ENCODE measurements around the gene CNTNAP2. TPM values are rescaled to one million over a fixed set of nuclear protein-coding genes. Genes with fewer than 3 reads are reported as not detected.

The CNTNAP2 gene
- total and polyA plus RNA-seq, 2 of the 4 experiments (the other 2 are of a cell fraction) = not detected

DNA sequence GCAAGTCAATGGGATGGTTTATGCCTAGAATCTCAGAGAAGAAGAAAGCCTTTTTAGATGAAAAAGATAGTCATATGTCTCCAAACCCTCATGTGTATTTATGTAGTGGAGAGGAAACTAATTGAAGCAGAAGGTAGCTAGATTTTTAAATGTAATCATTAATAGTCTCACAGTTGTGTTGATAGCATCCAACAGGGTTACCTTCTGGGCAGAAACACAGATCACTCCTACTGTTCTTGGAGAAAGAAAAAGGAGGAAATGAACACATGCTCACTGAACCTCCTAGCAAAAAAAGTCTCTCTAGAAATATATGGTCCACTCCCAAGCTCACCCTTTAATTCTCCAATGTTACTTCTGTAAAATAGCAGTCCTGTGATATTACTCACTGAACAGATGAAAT, 1696.7 kb downstream of the CNTNAP2 start:
- in situ Hi-C loops (cut with MboI; ENCODE audit: low sequenced_read_pairs) (no loop called here), intact Hi-C loops (cut with micrococcal nuclease) (no loop called here)
- no peak for ATAC-seq (ENCODE audit: low read depth)

More for the DNA sequence above, 1696.7 kb downstream of the CNTNAP2 start:
- no peak overlapping the region for H3K56ac ChIP-seq (ENCODE audit: extremely low read depth, insufficient read depth, low read length)
- H3K4me2 ChIP-seq (ENCODE audit: low read depth, low read length) = no peak overlapping the region
- no peak overlapping the region for H2BK20ac ChIP-seq (ENCODE audit: low read depth, low read length)
- no peak overlapping the region for H3K18ac ChIP-seq (ENCODE audit: low read depth, low read length)
- no peaks in the 10 kb centered on the region for H3K36me3 ChIP-seq (ENCODE audit: control insufficient read depth, insufficient read depth, low read length)
- no peaks in the 10 kb centered on the region for H3K27me3 ChIP-seq (ENCODE audit: control insufficient read depth, insufficient read depth, low read length)
- TF ChIP-seq FOS (IDR thresholded peaks at IDR 0.05; ENCODE audit: low read depth, low read length) = no peak
- TF ChIP-seq RAD21 (IDR thresholded peaks at IDR 0.05; ENCODE audit: low read length) = no peak
- TF ChIP-seq RCOR1 (IDR thresholded peaks at IDR 0.05; ENCODE audit: insufficient replicate concordance, low read length) = no peak
- TF ChIP-seq CTCF (conservative IDR thresholded peaks at IDR 0.05; ENCODE audit: low read depth, low read length) = no peak
- no peak for TF ChIP-seq BHLHE40 (IDR thresholded peaks at IDR 0.05; ENCODE audit: low read depth, low read length)
- no peaks in the 10 kb centered on the region for H3K9me1 ChIP-seq (ENCODE audit: insufficient read depth, low read length)
- no peak overlapping the region for H3K23ac ChIP-seq (ENCODE audit: low read depth, low read length)
- H4K91ac ChIP-seq (ENCODE audit: insufficient read depth, low read depth, low read length) = no peak overlapping the region
- H3K4ac ChIP-seq (ENCODE audit: low read depth, low read length) = no peak overlapping the region
- H2BK120ac ChIP-seq (ENCODE audit: low read depth, low read length) = no peak overlapping the region
- no peak overlapping the region for H2AK9ac ChIP-seq (replicated peaks; ENCODE audit: low read depth, low read length, poor library complexity)
- no peak overlapping the region for H2AFZ ChIP-seq (replicated peaks; ENCODE audit: low read length, poor library complexity)
- no peak overlapping the region for H3K9ac ChIP-seq (ENCODE audit: low read depth, low read length)
- no peak for DNase-seq
- H3K4me3 ChIP-seq (ENCODE audit: insufficient read depth, low read depth, low read length) = no peak overlapping the region
- no peaks in the 10 kb centered on the region for H3K79me1 ChIP-seq (ENCODE audit: low read depth in 1 of 2, low read length in 2 of 2)
- no peak overlapping the region for H2BK5ac ChIP-seq (ENCODE audit: low read depth, low read length, poor library complexity, severe bottlenecking)
- ChIA-PET CTCF (no interaction called here), POLR2A (ENCODE audit: unreplicated experiment) (no interaction called here)
- no peak overlapping the region for H3K27ac ChIP-seq (ENCODE audit: insufficient read depth, low read length)
- no peak overlapping the region for H3K14ac ChIP-seq (replicated peaks; ENCODE audit: low read depth, low read length)
- BruUV-seq (replicated peaks) = no TSS peak
- H4K5ac ChIP-seq (ENCODE audit: low read depth, low read length) = no peak overlapping the region
- dilution Hi-C loops (cut with HindIII; ENCODE audit: low sequenced_read_pairs, unreplicated experiment) = no loop called here
- H2AK5ac ChIP-seq (ENCODE audit: low read depth, low read length) = no peak overlapping the region
- H4K20me1 ChIP-seq (ENCODE audit: insufficient read depth, low read length) = no peaks in the 10 kb centered on the region
- H3K9me3 ChIP-seq (ENCODE audit: control insufficient read depth, insufficient read depth, low read length) = peaks cover 6% of the 10 kb centered on the region
- no peak overlapping the region for H4K8ac ChIP-seq (ENCODE audit: low read depth in 2 of 2, low read length in 2 of 2)
- no peaks in the 10 kb centered on the region for H3K4me1 ChIP-seq (ENCODE audit: control insufficient read depth, insufficient read depth, low read length)
- H2BK15ac ChIP-seq (ENCODE audit: low read depth, low read length) = no peak overlapping the region
